ENCODE results near the gene MYRFL.

Gene MYRFL

DNA sequence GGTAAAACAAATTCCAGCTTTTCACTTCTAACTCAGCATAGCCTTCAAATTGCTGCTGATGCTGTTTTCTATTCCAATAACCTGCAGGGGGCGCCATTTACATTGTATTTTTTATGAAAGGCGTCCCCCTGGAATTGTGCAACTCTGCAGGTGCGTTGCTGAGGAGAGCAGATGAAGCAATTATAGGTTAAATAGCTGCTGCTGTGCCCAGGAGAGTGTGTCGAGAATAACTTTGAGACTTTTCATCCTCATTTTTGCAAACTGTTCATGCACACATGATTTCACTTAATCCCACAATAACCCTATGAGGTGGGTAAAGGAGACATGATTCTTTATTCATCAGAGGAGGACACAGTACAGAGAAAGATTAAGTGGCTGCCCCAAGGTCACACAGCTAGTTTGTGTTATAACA, 75.7 kb downstream of the MYRFL start:
- peak; percentile 57 to 60 for DNase-seq

DNA sequence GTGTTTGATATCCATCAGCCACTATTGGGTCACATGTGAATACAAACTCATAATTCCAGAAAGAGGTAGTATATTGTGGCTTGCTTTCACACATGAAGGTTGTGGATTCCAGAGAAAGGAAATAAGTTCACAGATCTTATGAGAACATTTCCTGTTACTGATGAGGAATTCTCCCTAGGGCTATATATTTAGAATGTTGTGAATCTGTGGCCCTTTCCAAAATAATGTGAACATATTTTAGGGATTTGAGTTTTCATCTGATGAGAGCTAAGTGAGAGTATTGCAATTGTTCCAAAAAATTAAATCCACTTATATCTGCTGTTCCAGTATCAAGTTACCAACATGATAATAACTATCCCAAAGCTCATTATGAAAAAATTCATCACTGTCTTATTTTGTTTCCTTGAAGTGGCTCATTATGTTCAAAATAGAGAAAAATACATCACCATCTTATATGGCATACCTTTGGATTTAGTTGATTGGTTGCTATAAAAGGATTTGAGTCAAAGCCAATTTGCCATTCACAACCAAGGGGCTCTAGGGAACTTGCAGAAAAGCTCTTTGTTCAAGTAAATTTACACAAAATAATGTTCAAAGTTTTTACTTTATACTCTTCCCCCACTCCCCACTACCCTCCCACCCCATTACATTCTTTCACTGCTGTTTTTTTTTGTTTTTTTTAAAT, 76.3 kb downstream of the MYRFL start:
- no peak for DNase-seq

DNA sequence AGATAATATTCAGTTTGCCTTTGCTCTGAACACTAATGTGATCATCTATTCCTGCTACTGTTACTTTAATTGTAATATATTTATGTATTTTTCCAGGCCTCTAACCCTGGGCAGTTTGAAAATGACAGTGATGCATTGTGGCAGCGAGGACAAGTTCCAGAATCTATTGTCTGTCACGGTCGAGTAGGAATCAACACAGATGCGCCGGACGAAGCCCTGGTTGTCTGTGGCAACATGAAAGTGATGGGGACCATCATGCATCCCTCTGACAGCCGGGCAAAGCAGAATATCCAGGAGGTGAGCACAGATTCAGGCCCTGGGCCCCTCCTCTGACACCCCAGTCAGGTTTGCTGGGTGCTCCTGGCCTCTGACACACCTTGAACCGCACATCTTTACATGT, 78.5 kb downstream of the MYRFL start:
- DNase-seq: no peak

DNA sequence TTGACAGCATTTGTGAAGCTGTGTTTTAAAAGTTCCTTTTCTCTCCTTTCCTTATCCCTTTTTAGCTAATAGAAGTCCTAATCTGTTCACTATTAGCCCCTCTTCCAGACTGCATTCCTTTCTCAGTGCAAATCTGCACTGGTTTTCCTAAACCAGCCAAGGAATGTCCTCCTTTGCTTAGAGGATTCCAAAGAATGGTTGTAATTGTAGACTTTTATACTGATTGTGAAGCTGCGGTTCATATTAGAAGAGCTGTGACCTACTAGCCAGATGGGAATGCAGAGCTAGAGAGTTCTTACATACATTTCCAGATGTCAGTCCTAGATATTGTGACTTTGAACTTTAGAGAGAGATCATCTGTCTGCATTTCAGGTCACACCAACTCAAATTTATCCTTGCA, 79.8 kb downstream of the MYRFL start:
- DNase-seq: no peak

DNA sequence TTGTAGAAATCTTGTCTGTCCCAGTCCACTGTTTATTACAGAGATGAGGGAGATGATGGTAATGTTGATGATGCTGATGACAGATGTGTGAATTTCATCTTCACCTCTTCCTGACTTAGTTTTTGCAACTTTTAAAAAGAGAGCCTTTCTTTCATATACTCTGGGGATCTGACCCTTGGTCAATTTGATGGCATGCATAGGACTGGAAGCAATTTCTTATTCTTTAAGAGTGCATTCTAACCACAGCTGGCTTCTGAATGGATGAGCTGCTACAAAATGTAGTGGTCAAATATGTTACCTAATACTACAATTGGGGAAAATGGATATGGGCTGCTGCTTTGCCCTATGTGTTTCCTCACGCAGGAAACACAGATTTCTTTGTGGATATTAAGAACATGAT, 80.8 kb downstream of the MYRFL start:
- no peak for DNase-seq

DNA sequence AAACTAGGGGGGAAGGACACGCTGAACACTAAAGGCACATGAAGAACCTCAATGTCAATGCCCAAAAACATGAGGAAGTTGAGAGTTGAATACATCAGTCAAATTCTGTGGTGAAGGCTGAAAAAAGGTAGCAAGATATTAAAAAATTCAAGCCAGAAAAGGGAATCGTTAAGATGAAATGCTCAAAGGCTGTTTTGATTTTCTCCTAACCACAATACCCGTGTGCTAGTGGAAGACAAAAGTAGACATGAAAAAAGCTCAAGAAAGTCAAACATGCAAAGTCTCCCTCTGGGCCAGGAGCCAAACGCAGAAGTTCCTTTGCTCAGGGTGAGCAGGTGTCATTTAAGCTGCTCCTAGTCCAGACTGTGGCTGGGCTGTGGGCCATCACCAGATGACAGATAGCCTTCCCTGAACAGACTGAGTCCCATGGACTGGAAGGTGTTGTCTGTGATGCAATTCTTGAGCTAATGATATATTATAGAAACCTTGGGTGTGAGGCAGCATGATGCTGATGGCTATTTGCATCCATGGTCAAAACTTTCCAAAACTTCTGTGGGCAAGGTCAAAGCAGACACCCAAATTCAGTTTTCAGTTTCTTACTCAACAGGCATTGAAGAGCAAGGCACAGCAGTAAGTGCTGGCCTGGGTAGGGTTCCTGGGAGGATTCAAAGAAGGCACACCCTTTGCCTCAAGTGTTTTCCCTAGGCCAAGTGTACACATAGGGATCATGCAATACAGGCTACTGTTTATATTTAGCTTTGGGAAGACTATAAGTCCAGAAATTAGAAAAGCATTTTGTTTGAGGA, 81.6 kb downstream of the MYRFL start:
- DNase-seq: no peak

DNA sequence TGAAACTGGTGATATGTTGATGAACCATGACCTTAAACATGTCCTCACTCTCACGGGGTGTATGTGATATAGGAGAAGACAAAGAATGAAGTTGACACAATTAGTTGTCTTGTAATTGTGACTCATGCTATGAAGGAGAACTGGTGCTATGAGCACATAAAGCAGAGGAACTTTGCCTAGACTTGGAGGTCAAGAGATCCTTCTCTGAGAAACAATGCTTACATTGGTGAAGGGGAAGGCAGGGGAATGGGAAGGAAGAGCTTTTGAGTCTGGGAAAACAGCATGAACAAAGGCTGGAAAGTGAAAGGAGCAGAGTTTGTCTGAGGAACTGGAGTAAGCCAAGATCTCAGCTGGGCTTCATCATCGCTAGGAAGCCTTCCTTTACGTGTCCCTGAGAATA, 83.2 kb downstream of the MYRFL start:
- no peak for DNase-seq

DNA sequence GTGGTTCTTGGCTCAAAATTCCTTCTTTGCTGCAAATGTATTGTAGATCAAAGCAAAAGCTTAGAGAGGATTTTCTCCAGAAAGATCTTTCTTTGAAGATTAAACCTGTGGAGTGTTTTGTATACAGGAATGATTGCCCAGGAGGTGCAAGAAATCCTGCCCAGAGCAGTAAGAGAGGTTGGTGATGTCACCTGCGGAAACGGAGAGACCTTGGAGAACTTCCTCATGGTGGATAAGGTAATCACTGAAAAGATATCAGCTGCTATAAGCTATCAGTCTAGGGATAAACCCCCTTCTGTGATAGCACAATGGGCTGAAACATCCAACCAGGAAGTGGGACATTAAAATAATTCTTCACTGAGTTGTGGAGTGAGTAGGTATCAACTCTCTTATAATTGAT, 85.7 kb downstream of the MYRFL start:
- DNase-seq: no peak

DNA sequence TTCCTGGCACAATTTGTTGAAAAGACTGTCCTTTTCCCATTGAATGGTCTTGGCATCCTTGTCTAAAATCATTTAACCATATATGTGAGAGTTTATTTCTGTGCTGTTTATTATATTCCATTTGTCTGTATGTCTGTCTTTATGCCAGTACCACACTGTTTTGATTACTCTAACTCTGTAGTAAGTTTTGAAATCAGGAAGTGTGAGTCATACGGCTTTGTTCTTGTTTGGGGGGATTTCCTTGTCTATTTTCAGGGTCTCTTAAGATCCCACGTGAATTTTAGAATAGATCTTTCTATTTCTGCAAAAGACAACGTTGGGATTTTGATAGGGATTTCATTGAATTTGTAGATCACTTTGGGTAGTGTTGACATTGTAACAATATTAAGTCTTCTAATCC, 88.5 kb downstream of the MYRFL start:
- DNase-seq: no peak

DNA sequence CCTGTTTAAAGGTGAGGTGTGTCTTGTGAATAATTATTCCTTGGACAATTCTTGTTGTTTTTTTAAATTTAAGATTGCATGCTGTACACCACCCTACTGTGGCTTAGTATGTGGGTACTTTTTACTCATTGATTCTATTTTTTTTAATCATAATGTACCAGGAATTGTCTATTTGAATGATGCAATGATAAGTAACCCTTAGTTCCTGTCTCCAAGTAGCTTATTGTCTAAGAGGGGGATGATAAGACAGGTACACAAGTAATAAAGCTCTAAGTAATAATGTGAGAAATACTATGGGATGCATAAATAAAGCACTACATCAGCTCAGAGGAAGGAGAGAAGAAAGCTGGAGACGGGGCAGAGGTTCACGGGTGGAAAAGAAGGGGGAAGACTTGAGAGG, 90.9 kb downstream of the MYRFL start:
- no peak for DNase-seq

DNA sequence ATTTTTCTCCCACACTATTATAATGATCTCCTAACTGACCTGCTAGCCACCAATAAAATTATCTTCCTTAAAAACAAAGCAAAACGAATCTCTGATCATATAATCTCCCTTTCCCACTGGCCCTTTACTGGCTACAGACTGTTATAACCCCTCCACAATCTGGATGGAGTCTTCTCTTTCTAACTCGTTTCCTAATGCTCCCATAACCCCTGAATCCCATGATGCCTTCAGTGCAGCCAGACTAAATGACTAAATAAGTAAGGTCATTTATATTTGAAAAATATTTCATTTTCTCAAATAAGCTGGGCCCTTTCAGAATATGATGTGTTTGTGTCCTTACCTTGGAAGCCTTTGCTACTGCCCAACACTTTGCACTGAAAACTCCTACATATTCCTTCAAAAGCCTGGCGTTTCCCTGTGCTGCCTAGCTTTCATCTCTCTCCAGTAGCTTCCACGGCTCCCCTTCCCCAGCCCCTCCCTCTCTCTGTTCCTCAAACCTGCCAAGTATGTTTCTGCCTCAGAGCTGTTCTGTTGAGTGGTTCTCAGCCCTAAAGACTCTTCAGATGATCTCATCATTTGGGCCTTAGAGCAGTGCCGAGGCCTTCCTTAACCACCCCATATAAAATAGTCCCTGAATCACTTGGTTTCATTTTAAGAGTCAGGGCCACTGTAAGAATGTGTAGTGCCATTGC, 91.7 kb downstream of the MYRFL start:
- no peak for DNase-seq

DNA sequence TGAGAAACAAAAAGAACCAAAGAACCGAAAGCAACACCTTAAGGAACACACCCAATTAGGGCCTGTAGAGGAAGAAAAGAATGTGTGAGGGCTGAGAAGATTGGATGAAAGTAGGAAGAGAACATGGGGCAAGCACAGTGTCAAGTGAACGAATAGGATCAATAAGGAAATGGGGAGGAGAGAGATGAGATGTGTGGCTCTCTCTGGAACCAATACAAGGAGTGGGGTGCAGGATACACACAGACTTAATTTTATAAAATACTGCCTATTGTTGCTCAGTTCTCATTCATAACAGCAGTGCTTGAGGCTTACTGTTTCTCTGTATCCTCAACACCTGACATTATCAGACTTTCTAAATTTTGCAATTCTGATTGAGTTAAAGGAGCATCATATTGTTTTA, 93.3 kb downstream of the MYRFL start:
- no peak for DNase-seq

DNA sequence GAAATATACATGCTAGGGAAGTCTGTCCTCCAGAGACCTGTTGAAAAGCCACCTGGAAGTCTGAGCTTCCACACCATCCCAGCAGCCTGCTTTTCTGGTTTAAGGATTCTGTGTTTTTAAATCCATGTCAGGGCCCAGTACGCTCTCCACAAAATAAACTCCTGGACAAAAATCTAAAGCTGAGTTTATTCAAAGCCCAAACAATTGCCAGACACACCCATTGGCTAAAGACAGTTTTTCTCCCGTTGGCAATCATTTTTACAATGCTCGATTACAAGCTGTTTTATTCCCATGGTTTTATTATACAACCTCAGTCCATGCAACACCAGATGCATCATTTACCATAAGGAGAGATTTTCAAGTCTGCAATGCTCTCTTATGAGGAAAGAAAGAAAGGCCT, 94.5 kb downstream of the MYRFL start:
- no peak for DNase-seq

DNA sequence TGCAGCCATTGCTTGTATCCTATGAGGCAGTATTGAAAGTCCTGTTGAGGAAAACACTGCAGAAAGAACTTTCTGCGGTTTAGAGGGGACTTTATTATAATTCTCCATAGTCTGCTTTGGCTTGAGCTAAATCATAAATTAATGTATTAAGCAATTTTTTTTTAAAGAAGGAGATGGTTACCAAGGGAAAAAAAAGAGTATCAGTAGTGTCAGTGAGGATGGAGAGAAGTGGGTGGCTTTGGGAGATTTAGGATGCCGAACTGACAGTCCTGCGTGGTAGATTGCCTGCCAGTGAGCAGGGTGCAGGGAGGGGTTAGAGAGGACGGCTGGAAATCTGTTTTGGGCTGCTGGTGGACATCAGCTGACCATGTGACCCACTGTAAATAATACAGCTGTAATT, 96.8 kb downstream of the MYRFL start:
- no peak for DNase-seq

DNA sequence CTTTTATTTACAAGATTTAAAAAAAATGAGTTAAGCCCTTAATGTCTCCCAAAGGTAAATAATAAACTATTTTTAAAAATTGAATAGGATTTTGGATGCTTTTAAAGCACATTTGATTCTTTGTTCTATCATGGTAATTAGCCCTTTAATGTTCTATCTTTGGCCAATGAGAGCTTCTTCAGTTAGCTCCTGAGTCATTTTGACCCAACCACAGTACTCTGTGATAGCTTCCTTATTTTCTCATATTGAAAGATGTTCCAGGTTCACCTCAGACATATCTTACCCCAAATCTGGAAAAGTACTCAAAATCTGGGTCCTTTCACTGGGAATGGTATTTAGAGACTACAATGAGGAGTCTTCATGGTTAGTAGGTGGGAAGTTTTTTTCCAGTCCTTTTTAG, 98.0 kb downstream of the MYRFL start:
- no peak for DNase-seq

DNA sequence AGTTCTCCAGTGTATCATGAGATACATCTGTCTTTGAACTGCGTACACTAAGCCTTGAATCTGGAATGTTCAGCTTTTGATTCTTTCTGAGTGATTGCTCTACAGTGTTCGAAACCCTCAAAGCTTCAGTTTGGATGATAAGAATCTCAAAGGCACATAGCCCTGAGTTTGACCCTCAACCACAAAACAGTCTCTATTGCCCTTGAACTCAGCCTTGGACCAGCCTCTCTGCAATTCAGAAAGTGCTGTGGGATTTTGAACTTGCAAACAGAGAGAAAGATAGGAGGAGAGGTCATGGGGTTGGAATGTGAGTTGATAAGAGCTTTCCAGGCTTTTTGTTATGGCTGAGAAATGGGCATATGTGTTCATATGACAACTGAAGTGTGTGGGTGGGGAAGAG, 100.3 kb downstream of the MYRFL start:
- DNase-seq: no peak

DNA sequence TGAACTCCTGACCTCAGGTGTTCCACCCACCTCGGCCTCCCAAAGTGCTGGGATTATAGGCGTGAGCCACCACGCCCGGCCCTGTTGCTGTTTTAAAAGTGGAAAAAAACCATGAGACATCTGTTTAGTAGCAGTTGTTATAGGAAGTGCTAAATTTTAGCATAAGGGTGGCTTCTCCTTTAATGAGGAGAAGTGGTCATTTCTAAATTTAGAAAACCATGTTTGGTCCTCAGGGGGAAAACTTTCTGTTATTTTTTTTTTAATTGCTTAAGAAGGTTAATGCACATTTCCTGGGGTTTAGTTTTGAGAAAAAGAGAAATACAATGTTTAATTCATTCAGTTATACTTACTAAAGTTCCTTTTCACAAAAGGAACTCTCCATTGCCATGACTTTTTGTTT, 102.1 kb downstream of the MYRFL start:
- no peak for DNase-seq

DNA sequence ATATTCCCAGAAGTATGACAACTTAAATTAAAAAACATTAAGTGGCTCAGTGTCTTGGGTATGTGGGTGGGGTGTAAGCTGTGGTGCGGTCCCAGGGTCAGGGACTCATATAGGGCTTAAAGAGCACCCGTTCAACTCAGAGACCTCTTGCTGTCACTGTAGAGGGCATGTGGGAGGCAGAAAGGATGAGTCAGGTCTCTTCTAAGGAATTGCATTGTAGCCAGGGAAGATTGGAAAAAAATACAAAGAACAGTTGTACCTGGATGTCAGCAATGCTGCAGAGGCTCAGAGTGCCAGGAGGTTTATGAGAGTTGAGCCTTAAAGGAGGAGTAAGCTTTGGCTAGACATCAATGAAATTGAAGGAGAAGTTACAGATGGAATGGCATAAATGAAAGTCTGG, 104.1 kb downstream of the MYRFL start:
- DNase-seq: no peak

DNA sequence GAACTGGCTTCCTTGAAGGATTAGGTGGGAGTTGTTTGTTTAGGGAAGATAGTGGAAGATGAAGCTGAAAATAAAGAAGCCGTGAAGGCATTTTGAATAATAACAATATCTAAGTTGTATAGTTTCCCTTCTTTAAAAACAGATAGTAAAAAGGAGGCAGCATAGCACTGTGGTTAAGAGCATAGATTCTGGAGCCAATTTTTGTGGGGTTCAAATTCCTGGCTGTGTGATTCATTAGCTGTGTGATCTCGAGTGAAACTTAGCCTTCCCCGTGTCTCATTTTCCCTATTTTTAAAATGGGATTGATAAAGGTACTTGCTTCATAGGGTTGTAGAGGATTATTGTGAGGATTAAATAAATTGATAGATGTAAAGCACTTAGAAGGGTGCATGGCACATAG, 104.5 kb downstream of the MYRFL start:
- DNase-seq: no peak

DNA sequence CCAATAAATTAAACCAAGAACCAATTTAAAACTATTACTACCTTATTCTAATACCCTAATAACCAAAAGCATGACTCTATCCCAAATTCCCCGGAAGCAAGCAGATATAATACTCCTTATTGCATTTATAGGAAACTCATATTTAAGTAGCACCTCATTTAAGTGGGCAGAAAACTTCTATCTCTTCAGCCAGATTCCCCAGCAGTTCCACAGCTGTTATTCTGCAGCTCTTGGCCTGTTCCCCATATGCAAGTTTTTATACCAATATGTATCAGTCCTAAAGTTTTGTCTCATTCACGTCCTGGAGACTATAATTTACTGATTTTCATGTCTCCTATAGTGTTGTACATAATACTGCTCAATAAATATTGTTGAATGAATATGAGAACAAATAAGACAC, 106.5 kb downstream of the MYRFL start:
- no peak for DNase-seq

DNA sequence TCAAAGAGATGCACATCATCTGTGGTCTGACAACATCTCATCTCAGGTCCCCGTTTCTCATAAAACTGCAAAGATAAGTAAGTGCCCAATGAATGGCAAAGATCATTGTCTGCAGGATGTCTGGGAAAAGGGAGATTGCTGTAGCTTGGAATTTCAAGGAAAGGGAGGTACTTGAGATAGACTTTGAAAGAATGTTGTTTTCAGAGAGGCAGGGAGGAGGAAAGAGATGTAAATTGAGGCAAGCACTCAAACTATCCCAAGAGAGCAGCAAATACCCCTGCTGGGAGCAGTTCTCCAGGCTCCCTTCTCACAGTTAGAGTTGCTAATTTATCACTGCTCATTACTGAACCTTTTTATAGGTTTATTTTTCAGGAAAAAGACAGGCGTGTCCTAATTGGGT, 107.1 kb downstream of the MYRFL start:
- DNase-seq: no peak

DNA sequence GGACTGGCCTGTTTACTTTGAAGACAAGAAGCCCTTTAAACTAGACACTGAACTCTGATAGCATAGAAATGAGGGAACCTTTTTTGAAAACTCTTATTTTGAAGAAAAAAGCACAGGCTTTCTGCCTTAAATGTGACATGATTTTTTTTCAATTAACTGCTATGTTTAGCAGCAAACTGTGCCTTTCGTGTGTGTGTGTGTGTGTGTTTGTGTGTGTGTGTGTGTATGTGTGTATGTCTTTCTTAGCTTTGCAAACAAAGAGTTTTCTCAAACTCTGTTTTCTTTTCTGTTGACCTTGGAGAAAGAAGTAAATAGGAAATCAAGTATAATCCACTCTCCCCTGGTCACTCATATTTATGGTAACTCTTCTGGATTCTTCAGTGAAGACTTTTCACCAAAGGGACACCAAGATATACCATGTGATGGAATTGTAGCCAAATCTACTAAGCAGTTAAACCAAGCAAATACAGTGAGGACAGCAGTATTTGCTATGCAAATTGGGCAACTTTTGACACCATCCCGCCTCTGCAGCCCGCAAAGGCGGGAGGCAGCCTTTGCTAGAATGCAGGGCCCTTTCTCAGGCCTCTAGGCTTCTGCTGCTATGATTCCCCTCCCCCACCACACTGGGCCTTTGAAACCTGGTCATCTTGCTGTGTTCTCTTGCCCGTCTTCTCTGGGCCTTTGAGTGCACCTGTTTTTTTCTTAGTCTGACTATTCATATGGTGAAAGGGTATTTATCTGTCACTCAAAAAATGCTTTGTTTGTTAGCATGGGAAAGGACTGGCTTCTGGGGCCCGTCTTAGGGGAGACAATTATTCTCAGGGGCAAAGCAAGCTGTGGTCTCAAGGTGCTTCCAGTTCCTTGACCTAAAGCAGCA, 107.9 kb downstream of the MYRFL start:
- DNase-seq: no peak

DNA sequence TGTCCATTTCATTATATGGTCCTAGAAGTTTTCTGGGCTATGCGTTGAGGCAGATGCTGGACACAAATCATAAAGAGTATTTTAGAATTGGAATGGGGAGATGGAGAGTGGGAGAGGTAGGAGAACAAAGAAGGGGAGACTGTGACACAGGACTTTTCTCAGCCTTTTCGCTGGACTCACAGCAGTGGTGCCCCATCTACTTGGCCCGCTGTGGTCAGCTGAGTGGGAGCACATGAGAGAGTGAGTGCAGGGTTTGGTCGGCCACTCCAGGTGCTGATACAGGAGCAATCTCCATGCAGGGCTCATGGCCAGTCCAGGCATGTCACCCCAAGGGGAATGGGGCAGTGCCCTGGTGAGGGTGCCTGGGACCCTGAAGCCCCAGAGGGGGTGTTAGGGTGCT, 109.0 kb downstream of the MYRFL start:
- no peak for DNase-seq

Measured in activated CD4-positive, alpha-beta T cell treated with anti-CD3 and anti-CD28 coated beads for 4 hours (primary cell).